Vagina (tissue), 2 donors: ENCODE measurements around the gene FAM237A.

Source experiments
- CTCF ChIP-seq, 3 experiments: fragments of 450-650 bp in 2 of 3; fragments of 200-600 bp in 1 of 3; sonication (generic) in 1 of 3; IDR thresholded peaks; one replicate each; pipeline ENCODE4 v1.5.1; 2017 to 2019; ENCODE audit warnings: antibody characterized with exemption in 3 of 3, mild to moderate bottlenecking in 2 of 3, moderate library complexity in 2 of 3
- POLR2A ChIP-seq, 2 donors: fragments of 450-650 bp; IDR thresholded peaks; one replicate each; pipeline ENCODE4 v1.6.1; 2017; ENCODE audit warnings: antibody characterized with exemption in 2 of 2, mild to moderate bottlenecking in 2 of 2, moderate library complexity in 2 of 2
- POLR2AphosphoS5 ChIP-seq, 2 donors: sonication (generic); formaldehyde crosslinking; IDR thresholded peaks; one replicate each; pipeline ENCODE4 v1.9.0; 2017; ENCODE audit warnings: antibody characterized with exemption in 2 of 2, mild to moderate bottlenecking in 2 of 2, low read depth in 1 of 2; ENCODE audit not compliant: insufficient read depth in 1 of 2

- no peak for TF ChIP-seq CTCF (IDR thresholded peaks at IDR 0.05)
- TF ChIP-seq POLR2A (IDR thresholded peaks at IDR 0.05), result no peak
- no peak for TF ChIP-seq POLR2AphosphoS5 (IDR thresholded peaks at IDR 0.05; ENCODE audit: insufficient read depth in 1 of 2, low read depth in 1 of 2)
Observed at GRCh38 chr2:206619011-206619410, 23.3 kb upstream of the FAM237A start.
